LNCaP clone FGC (cell line): Measurements from ENCODE around the gene GLI3.

Experiments used
- DNase-seq: peaks from one replicate; pipeline ENCODE4 v3.0.0-alpha.2; 2011; ENCODE audit warnings: low read depth
- H3K4me3 ChIP-seq: 2 replicates; pipeline ENCODE4 v1.5.1; 2011; ENCODE audit warnings: mild to moderate bottlenecking, low read depth, low read length, control low read depth
- TF ChIP-seq, protein P1 (sequence below): IDR thresholded peaks from 2 replicates; pipeline ENCODE4 v1.5.1; 2012; ENCODE audit warnings: mild to moderate bottlenecking; ENCODE audit not compliant: control insufficient read depth, insufficient read depth; ENCODE audit errors: extremely low read depth

GLI3 gene

DNA sequence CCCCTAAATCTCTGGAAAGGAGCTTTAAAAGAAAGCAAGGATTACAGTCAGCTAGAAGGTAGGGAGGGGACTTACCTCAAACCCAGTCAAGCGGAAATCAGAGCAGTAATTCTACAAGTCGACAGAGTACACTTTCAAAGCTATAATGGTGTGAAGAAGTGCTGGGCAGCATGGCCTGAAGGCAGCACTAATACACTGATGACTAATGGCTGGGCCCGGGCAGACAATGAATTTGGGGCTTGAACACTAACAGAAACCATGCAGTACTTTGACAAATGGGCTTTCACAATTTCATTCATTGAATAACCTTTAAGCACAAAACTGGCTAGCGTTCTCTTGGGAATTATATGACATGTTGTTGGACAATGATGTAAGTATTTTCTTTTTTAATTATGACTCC lies 4.7 kb downstream of the GLI3 start:
- H3K4me3 ChIP-seq, result no peak overlapping the region
- TF ChIP-seq, protein P1, sequence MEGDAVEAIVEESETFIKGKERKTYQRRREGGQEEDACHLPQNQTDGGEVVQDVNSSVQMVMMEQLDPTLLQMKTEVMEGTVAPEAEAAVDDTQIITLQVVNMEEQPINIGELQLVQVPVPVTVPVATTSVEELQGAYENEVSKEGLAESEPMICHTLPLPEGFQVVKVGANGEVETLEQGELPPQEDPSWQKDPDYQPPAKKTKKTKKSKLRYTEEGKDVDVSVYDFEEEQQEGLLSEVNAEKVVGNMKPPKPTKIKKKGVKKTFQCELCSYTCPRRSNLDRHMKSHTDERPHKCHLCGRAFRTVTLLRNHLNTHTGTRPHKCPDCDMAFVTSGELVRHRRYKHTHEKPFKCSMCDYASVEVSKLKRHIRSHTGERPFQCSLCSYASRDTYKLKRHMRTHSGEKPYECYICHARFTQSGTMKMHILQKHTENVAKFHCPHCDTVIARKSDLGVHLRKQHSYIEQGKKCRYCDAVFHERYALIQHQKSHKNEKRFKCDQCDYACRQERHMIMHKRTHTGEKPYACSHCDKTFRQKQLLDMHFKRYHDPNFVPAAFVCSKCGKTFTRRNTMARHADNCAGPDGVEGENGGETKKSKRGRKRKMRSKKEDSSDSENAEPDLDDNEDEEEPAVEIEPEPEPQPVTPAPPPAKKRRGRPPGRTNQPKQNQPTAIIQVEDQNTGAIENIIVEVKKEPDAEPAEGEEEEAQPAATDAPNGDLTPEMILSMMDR, result no peak
- no peak for DNase-seq

DNA sequence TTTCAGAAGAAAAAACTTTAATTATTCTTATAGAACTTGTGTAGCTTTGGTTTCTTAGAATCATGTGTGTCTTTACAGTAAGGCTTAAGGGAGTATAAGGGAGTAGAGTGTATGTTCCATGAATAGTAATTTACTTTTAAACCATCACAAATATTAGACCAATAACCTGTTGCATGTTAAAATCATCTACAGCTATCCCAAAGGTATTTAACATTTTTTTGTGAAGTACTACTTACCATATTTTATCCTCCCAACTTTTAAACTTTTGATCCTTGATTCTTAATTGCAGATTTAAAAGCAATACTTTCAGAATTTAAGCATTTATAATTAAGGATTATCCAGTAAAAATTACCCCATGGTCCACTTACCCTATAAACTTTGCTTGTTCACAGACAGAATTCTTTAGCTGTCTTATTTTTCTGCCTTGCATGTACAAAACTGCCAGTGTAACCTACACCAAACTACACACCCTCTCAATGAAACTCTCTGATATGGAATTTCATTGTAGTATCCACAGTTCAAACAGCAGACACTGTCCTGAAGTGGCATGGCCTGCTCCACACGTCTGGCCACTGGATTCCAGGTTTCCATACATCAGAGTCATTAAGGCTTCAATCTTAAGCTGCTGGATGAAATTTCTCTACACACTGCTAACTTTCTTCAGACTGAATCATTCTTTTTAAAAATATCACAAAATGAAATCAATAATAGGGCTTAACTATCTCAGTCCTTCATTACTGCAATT lies 5.8 kb downstream of the GLI3 start:
- H3K4me3 ChIP-seq, result no peak overlapping the region
- DNase-seq, result no peak
- TF ChIP-seq, protein P1, result no peak

DNA sequence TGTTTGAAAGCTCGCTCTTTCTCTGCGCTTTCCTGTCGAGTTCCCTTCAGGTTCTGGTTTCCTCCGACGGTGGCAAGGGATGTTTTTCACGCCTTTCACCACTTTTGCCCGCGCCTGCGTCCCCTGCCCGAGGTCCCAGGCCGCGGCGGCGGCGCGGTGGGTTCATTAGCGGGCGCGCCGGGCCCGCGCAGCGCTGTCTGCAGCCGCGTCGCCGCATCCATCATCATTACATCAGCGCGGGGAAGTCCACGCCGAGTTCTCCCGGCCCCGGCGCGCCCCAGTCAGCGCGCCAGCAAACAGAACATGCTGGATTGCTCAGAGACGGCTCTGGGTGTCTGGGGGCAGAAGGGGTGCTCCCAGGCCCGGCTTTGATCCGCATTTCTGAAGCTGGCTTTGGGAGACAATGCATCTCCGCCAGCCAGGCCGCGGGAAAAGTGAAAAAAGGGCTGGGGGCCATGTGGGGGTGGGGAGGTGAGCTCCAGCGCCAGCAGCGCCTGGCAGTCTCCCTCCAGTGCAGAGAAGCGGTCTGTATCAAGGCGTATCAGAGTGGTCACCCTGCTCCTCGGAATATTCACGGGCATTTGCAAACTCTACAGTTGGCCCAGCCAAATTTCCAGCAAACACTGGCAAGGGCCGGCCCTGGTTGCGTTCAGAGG lies 8.9 kb downstream of the GLI3 start:
- DNase-seq, result no peak
- TF ChIP-seq, protein P1, result no peak
- no peak overlapping the region for H3K4me3 ChIP-seq

DNA sequence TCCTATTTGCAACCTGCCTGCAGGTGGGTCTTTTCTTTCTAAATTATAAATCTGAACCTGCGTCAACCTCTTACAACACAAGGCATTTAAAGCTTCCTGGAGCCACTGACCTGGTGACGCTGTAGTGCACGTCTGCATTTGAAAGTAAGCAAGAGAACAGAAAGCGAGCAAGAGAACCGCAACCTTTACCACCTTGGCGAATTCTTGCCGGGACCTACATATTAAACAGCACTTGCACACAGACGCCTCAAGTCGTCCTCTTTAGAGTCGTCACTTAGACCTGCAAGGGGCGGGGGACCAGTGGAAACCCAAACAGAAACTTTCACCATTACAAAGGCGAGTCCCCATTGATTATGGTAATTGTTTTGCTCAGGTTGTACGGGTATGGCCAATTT lies 9.5 kb downstream of the GLI3 start:
- DNase-seq, result no peak
- H3K4me3 ChIP-seq, result no peak overlapping the region
- TF ChIP-seq, protein P1, result no peak

DNA sequence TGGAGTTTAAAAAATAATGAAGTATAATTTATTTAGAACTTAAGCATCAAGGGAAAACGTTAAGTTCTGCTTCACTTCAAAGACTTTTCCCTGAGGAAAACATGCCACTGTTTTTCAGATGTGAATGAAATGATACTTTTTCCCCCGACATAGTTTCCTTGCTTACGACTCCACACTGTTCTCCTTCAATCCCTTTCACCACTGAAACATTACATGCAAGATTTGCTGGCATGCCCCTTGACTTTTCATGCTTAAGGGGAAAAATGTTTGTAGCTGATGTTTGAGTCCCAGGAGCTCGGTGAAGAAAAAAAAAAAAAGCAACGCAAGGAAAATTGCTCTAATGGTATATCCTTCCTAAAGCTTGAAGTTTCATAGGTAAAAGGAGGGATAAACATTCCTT lies 10.0 kb downstream of the GLI3 start:
- TF ChIP-seq, protein P1, result no peak
- H3K4me3 ChIP-seq, result no peak overlapping the region
- DNase-seq, result no peak

DNA sequence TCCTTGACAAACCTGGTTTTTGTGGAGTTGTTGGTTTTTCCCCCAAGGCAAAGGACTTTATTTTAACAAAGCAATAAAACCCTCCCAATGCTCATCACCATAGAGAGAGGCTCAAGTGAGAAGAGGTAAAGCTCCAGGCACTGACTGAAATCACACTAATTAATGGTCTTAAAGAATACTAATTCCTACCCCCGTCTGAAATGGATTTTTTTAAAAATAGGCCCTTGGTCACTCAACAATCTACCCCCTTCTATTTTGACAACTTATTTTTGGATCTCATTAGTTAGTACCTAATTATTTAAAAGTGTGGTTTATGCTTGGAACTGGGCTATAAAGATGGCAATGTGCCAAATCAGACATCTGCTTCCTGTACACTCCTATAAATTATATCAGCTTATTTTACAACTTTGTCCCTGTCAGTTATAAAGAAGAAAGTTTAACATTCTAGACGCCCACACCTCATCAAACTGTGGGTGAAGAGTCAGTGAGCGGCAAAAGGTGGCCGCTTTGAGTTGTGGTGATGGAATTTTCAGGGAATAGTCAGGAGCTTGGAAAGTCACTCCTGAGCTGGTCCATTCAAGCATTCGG lies 10.6 kb downstream of the GLI3 start:
- no peak overlapping the region for H3K4me3 ChIP-seq
- TF ChIP-seq, protein P1, result no peak
- no peak for DNase-seq
